Lower leg skin (tissue), 3 donors: Measurements from ENCODE around the gene MAN1C1.

Source experiments
- POLR2A ChIP-seq, 2 donors: fragments of 450-650 bp; IDR thresholded peaks; one replicate each; pipeline ENCODE4 v1.6.1; 2016 to 2017; ENCODE audit warnings: antibody characterized with exemption in 2 of 2, mild to moderate bottlenecking in 1 of 2, moderate library complexity in 1 of 2
- TF ChIP-seq, protein P1 (sequence below), 3 donors: fragments of 450-650 bp; IDR thresholded peaks; one replicate each; pipeline ENCODE4 v1.5.1; 2016; ENCODE audit warnings: antibody characterized with exemption in 3 of 3, mild to moderate bottlenecking in 3 of 3, moderate library complexity in 2 of 3

- TF ChIP-seq POLR2A (IDR thresholded peaks at IDR 0.05): no peak
- TF ChIP-seq, protein P1, sequence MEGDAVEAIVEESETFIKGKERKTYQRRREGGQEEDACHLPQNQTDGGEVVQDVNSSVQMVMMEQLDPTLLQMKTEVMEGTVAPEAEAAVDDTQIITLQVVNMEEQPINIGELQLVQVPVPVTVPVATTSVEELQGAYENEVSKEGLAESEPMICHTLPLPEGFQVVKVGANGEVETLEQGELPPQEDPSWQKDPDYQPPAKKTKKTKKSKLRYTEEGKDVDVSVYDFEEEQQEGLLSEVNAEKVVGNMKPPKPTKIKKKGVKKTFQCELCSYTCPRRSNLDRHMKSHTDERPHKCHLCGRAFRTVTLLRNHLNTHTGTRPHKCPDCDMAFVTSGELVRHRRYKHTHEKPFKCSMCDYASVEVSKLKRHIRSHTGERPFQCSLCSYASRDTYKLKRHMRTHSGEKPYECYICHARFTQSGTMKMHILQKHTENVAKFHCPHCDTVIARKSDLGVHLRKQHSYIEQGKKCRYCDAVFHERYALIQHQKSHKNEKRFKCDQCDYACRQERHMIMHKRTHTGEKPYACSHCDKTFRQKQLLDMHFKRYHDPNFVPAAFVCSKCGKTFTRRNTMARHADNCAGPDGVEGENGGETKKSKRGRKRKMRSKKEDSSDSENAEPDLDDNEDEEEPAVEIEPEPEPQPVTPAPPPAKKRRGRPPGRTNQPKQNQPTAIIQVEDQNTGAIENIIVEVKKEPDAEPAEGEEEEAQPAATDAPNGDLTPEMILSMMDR (IDR thresholded peaks at IDR 0.05): no peak
Observed at GRCh38 chr1:25731626-25732370, 115.2 kb downstream of the MAN1C1 start.
